Measurements from ENCODE around the gene ZNF813.

The ZNF813 gene

GRCh38 chr19:53537521-53538377, 70.2 kb downstream of the ZNF813 start, which contains the start of gene ZNF331:
ZNF331 (plus strand) TSS chr19:53538145; CDS start chr19:53569377, 31,232 bp downstream.
- H2AFZ ChIP-seq (ENCODE audit: low read length) = no peak within 1 kb of the TSS
- no peaks in the 10 kb centered on the region for H3K9me3 ChIP-seq (replicated peaks; ENCODE audit: insufficient read depth, low read length)
- no peaks in the 10 kb centered on the region for H3K36me3 ChIP-seq (replicated peaks; ENCODE audit: insufficient read depth, low read length)
- no peak within 1 kb of the TSS for H3K27ac ChIP-seq (ENCODE audit: low read length)
- H3K9me2 ChIP-seq (replicated peaks; ENCODE audit: insufficient read depth, low read length) = no peaks in the 10 kb centered on the region
- no peaks in the 10 kb centered on the region for H3K79me2 ChIP-seq (ENCODE audit: low read length)
- H3K9ac ChIP-seq (ENCODE audit: low read length) = no peak within 1 kb of the TSS
- no peaks in the 10 kb centered on the region for H4K20me1 ChIP-seq (ENCODE audit: insufficient read depth, low read length)
- no peak within 1 kb of the TSS for H3K4me3 ChIP-seq (ENCODE audit: low read length)
- no peaks in the 10 kb centered on the region for H3K27me3 ChIP-seq (replicated peaks; ENCODE audit: insufficient read depth, low read length)
- H3K4me1 ChIP-seq (ENCODE audit: low read length) = no peaks in the 10 kb centered on the region
- no peaks in the 10 kb centered on the region for H3F3A ChIP-seq (ENCODE audit: insufficient read depth, low read length)
- TF ChIP-seq EZH2phosphoT487 (IDR thresholded peaks at IDR 0.05; ENCODE audit: low read length) (no peak), CTCF (IDR thresholded peaks at IDR 0.05; ENCODE audit: low read length) (no peak), EZH2 (optimal IDR thresholded peaks at IDR 0.05; ENCODE audit: low read depth, low read length) (no peak)
- H3K4me2 ChIP-seq (ENCODE audit: low read depth, low read length) = no peak within 1 kb of the TSS
- no peak for DNase-seq

GRCh38 chr19:53538378-53539109, 71.0 kb downstream of the ZNF813 start:
- Histone ChIP-seq H3F3A (ENCODE audit: insufficient read depth, low read length) (no peaks in the 10 kb centered on the region), H3K4me2 (ENCODE audit: low read depth, low read length) (no peak overlapping the region), H3K9me3 (replicated peaks; ENCODE audit: insufficient read depth, low read length) (no peaks in the 10 kb centered on the region), H3K9ac (ENCODE audit: low read length) (no peak overlapping the region), H3K36me3 (replicated peaks; ENCODE audit: insufficient read depth, low read length) (no peaks in the 10 kb centered on the region), H2AFZ (ENCODE audit: low read length) (no peak overlapping the region), H3K27me3 (replicated peaks; ENCODE audit: insufficient read depth, low read length) (no peaks in the 10 kb centered on the region), H3K4me1 (ENCODE audit: low read length) (no peaks in the 10 kb centered on the region), H3K9me2 (replicated peaks; ENCODE audit: insufficient read depth, low read length) (no peaks in the 10 kb centered on the region), H4K20me1 (ENCODE audit: insufficient read depth, low read length) (no peaks in the 10 kb centered on the region), H3K27ac (ENCODE audit: low read length) (no peak overlapping the region), H3K79me2 (ENCODE audit: low read length) (no peaks in the 10 kb centered on the region), H3K4me3 (ENCODE audit: low read length) (no peak overlapping the region)
- DNase-seq = no peak
- no peak for TF ChIP-seq EZH2 (optimal IDR thresholded peaks at IDR 0.05; ENCODE audit: low read depth, low read length)
- no peak for TF ChIP-seq EZH2phosphoT487 (IDR thresholded peaks at IDR 0.05; ENCODE audit: low read length)
- TF ChIP-seq CTCF (IDR thresholded peaks at IDR 0.05; ENCODE audit: low read length) = no peak

- TF ChIP-seq EZH2phosphoT487 (IDR thresholded peaks at IDR 0.05; ENCODE audit: low read length) (no peak), CTCF (IDR thresholded peaks at IDR 0.05; ENCODE audit: low read length) (no peak), EZH2 (optimal IDR thresholded peaks at IDR 0.05; ENCODE audit: low read depth, low read length) (no peak)
- no peaks in the 10 kb centered on the region for H3K27me3 ChIP-seq (replicated peaks; ENCODE audit: insufficient read depth, low read length)
- H3K9me2 ChIP-seq (replicated peaks; ENCODE audit: insufficient read depth, low read length) = no peaks in the 10 kb centered on the region
- H3K79me2 ChIP-seq (ENCODE audit: low read length) = no peaks in the 10 kb centered on the region
- H3F3A ChIP-seq (ENCODE audit: insufficient read depth, low read length) = no peaks in the 10 kb centered on the region
- H4K20me1 ChIP-seq (ENCODE audit: insufficient read depth, low read length) = no peaks in the 10 kb centered on the region
- no peaks in the 10 kb centered on the region for H3K4me1 ChIP-seq (ENCODE audit: low read length)
- no peak overlapping the region for H3K9ac ChIP-seq (ENCODE audit: low read length)
- no peaks in the 10 kb centered on the region for H3K36me3 ChIP-seq (replicated peaks; ENCODE audit: insufficient read depth, low read length)
- no peaks in the 10 kb centered on the region for H3K9me3 ChIP-seq (replicated peaks; ENCODE audit: insufficient read depth, low read length)
- no peak overlapping the region for H3K4me3 ChIP-seq (ENCODE audit: low read length)
- DNase-seq = no peak
- H3K4me2 ChIP-seq (ENCODE audit: low read depth, low read length) = no peak overlapping the region
- H2AFZ ChIP-seq (ENCODE audit: low read length) = no peak overlapping the region
- H3K27ac ChIP-seq (ENCODE audit: low read length) = no peak overlapping the region
These were observed 72.6 kb downstream of the ZNF813 start for GRCh38 chr19:53540091-53540490.

Data from MM.1S (cell line).